ENCODE data around the gene ARL6.

DNA sequence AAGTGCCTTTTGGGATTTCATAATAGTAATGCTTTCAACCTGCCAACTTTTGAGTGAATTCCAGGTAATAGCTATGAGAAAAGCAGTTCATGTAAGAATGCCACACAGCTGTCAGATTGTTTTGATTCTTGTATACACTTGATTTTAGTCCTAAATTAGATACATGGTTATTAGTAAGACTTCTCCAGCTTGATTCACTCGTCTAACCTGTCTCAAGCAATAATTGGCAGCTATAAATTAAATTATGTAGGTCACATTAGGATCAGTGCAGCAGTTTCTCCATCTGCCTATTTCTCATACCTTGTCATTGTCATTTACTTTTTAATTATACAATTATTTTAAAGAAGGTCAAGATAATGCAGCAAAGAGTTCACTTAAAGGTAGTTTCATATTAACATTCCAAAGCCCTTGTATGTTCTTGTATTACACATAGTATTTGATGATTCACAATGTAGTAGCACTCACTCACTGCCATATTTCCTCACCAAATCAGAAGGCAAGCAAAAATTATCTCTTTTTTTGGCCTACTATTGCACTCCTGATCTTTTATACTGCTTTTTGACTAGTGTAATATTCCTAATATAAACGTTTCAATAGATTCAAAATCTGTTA lies 46.3 kb downstream of the ARL6 start:
- TF ChIP-seq, protein P1, sequence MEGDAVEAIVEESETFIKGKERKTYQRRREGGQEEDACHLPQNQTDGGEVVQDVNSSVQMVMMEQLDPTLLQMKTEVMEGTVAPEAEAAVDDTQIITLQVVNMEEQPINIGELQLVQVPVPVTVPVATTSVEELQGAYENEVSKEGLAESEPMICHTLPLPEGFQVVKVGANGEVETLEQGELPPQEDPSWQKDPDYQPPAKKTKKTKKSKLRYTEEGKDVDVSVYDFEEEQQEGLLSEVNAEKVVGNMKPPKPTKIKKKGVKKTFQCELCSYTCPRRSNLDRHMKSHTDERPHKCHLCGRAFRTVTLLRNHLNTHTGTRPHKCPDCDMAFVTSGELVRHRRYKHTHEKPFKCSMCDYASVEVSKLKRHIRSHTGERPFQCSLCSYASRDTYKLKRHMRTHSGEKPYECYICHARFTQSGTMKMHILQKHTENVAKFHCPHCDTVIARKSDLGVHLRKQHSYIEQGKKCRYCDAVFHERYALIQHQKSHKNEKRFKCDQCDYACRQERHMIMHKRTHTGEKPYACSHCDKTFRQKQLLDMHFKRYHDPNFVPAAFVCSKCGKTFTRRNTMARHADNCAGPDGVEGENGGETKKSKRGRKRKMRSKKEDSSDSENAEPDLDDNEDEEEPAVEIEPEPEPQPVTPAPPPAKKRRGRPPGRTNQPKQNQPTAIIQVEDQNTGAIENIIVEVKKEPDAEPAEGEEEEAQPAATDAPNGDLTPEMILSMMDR (IDR thresholded peaks at IDR 0.05): no peak
- TF ChIP-seq POLR2A (IDR thresholded peaks at IDR 0.05): no peak

Data from right lobe of liver (tissue), 4 donors.